Retina (tissue), 1 donor: ENCODE data around the gene GIPC1.
"Not testable (repeated sequence)": the region's sequence is repeated elsewhere in the genome, so short reads cannot be mapped to it uniquely, and the experiment has no call there.

Experiments used
- DNase-seq: peaks from one replicate; pipeline ENCODE4 v3.0.0-alpha.2; 2016

Gene GIPC1

GRCh38 chr19:14517840-14518505, 22.0 kb upstream of the GIPC1 start, which contains the start of gene DNAJB1:
TSS of gene DNAJB1 (minus strand) at chr19:14518397. CDS start at chr19:14518349, 48 bp downstream.
- DNase-seq: peak; percentile 94

DNA sequence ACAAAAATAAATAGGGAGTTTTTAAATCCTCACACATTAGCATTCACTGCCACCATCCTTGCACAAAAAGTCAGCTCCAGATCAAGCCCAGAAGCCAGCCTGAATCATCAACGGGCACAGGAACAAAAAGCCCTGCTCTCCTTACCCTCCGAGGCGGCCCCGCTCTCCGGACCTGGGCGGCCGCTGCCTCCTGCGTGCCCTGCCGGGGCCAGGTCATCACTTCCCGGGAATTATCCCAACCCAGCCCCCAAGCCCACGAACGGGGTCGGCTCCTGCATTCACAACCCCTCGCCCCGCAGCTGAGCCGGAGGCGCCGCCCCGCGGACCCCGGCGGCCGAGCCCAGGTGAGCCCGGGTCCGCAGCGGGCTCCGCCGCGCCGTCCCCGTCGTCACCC, 21.5 kb upstream of the GIPC1 start:
- DNase-seq: peak; percentile 23

GRCh38 chr19:14516746-14517438, 21.0 kb upstream of the GIPC1 start:
- no peak for DNase-seq

DNA sequence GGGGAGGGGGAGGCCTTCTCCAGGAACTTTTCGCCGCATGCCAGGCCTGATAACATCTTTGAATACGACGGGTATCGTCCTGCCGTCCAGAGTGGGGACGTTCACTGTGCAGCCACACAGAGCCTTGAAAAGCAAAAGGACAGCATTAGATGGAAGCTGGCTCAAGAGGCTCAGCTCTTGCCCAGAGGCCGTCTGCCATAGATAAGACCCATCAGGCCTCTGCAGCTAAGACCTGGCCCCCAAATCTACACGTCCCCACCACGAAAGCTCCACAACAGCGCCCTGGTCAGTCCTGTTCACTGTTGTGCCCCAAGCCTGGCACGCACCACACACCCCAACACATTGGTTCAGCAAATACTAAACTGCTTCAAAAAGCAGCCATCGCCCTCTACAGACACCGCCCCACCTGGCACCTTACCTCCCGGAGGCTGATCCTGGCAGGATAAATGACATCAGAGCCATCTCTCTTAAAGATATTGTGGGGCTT, 20.2 kb upstream of the GIPC1 start:
- DNase-seq: no peak

DNA sequence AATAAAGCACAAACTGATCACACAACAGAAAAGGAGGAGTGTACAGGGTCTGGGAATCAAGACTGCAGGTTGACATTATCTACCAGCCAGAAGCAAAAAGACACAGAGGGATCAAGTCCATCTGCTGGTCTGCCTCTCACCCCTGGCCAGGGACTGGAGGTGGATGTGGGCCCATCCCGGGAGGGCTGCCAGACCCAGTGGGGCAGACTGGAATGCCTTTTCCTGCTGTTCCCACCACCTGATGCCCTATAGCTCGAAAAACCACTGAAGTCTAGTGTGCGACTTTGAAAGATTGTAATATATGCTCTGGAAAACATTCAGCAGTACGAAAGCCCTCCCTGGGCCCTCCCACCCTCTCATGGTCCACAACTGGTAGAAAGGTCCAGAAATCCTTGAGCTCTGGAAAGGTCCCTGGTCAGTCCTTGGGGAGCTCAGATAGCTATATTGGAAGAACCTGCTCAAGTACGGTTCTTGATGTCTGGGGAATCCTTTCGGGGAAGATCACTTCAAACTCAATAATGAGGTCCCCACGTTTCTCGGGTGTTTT, 19.6 kb upstream of the GIPC1 start:
- DNase-seq: no peak

GRCh38 chr19:14514215-14514863, 18.4 kb upstream of the GIPC1 start:
- DNase-seq: no peak

DNA sequence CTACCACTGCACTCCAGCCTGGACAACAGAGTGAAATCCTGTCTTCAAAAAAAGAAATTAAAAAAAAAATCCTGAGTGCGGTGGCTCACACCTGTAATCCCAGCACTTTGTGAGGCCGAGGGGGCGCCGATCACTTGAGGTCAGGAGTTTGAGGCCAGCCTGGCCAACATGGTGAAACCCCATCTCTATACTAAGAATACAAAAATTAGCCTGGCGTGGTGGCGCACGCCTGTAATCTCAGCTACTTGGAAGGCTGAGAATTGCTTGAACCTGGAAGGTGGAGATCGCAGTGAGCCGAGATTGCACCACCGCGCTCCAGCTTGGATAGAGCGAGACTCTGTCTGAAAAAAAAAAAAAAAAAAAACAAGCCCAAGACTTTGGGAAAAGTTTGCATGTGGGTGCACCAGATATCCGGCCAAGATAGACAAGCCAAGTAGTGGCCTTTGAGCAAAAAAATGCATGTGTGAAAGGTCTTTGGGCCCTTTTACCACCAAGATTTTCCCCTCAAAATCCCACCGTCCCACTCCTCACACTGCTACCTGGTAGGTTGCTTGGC, 16.6 kb upstream of the GIPC1 start:
- no peak for DNase-seq

DNA sequence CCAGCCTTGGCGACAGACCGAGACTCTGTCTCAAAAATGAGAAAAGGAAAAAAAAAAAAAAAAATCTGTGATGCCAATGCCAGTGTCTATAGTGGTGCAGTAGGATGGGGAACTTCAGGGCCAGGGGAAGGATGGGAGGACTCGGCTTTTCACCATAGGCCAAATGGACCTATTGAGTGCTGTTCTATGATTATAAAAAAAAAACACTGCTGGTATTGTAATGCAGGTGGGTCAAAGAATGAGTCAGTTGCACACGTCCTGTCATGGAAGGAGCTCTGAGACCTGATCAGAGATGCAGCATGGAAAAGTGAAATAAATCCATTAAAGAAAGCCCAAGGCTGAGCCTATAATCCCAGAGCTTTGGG, 15.3 kb upstream of the GIPC1 start:
- DNase-seq: no peak

GRCh38 chr19:14510311-14511228, 14.6 kb upstream of the GIPC1 start:
- DNase-seq: no peak

DNA sequence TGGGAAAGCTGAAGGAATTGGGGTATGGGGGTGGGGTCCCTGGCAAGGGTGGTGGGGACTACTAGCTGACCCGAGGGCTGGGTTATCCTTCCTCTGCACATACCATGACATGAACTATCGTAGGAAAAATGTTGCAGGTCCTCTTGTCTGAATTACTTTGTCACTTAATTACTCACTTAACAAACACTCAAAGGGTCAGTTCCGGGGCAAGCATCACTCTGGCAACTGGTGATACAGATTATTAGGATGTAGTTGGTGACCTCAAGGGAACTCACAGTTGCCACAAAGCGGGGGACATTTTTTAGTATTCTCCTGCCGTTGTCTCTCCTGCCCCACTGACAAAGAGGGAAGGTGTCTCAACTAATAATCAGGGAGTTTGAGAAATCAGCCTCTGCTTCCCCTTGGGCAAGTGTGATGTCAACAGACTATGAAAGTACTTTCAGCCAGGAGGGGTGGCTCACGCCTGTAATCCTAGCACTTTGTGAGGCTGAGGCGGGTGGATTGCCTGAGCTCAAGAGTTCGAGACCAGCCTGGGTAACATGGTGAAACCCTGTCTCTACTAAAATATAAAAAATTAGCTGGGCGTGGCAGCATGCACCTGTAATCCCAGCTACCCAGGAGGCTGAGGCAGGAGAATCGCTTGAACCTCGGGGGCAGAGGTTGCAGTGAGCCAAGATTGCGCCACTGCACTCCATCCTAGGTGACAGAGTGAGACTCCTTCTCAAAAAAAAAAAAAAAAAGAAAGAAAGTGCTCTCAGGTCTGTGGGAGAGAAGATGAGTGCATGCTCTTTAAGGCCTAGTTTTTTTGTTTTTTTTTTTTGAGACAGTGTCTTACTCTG, 12.0 kb upstream of the GIPC1 start:
- DNase-seq: no peak

- DNase-seq: peak; percentile 36
Measured at GRCh38 chr19:14505488-14506239, 9.7 kb upstream of the GIPC1 start.

DNA sequence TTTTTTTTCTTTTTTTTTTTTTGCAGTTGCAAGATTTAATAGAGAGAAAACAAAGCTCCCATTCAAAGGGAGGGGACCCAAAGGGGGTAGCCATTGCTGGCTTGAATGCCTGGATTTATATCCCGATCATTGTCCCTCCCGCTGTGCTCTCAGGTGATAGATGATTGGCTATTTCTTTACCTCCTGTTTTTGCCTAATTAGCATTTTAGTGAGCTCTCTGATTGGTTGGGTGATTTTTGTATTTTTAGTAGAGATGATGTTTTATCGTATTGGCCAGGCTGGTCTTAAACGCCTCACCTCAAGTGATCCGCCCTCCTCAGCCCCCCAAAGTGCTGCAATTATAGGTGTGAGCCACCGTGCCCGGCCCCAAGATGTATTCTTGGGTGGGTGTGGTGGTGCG, 8.6 kb upstream of the GIPC1 start:
- not testable (repeated sequence) for DNase-seq

DNA sequence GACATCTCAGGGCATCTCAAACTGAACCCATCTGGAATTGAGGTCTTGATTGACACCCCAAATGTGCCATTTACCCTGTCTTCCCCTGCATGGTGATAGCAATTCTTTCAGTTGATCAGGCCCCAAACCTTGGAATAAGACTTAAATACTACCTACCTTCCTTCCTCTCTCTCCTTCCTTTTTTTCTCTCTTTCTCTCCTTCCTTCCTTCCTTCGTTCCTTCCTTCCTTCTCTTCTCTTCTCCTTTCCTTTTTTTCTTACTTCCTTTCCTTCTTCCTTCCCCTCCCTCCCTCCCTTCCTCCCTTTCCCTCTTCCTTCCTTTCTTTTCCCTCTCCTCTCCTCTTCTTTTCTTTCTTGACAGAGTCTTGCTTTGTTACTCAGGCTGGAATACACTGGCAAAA, 7.4 kb upstream of the GIPC1 start:
- no peak for DNase-seq

- DNase-seq: no peak
Measured at GRCh38 chr19:14502334-14503092, 6.6 kb upstream of the GIPC1 start.

DNA sequence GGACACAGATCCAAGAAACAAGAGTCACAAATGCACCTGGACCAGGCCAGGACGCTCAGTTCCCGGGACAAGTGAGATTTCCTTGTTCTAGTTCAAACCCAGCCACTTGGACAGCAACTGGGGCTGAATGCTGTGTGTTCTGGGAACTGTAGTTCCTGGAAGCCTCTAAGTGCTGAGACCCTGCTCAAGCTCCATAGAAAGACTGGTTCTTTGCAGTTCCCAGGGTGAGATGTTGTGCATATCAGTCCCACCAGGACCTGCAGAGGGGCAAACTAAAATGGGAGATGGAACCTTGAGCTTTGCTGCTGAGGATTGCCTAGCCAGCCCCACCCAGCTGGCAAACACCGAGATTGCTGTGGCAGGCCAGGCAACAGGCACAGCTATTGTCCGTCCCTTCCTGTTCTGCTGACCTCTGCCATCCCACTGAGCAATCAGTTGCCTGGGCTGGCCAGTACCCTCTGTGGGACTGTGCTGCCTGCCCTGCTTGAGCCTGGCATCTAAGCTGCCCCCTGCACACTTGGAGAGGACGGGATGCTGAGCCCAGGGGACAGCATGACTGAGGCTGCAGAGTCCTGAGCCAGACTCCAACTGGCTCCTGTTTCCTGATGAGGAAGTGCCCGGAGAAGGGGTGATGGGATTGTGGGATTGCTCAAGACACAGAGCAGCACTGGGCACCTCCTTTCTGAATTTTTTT, 1.4 kb upstream of the GIPC1 start:
- no peak for DNase-seq

DNA sequence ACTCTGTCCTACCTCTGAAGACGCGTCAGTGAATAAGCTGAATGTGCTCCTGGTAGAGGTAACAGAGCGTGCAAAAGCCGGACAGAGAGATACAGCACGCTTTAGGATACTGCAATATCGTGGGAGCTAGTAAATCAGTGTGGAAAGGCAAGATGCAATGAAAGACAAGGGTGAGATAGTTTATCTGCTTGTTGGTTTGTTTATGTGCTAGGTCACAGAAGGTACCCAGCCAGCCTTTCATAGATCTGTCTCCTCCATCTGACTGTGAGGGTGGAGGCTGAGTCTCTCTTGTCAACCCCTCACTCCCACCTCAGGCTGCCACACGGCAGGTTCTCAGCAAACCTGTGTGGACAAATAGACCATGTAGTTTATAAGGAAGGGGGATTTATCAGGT, 904 bp upstream of the GIPC1 start:
- DNase-seq: no peak

GRCh38 chr19:14495672-14496028, 277 bp downstream of the GIPC1 start:
- no peak for DNase-seq

DNA sequence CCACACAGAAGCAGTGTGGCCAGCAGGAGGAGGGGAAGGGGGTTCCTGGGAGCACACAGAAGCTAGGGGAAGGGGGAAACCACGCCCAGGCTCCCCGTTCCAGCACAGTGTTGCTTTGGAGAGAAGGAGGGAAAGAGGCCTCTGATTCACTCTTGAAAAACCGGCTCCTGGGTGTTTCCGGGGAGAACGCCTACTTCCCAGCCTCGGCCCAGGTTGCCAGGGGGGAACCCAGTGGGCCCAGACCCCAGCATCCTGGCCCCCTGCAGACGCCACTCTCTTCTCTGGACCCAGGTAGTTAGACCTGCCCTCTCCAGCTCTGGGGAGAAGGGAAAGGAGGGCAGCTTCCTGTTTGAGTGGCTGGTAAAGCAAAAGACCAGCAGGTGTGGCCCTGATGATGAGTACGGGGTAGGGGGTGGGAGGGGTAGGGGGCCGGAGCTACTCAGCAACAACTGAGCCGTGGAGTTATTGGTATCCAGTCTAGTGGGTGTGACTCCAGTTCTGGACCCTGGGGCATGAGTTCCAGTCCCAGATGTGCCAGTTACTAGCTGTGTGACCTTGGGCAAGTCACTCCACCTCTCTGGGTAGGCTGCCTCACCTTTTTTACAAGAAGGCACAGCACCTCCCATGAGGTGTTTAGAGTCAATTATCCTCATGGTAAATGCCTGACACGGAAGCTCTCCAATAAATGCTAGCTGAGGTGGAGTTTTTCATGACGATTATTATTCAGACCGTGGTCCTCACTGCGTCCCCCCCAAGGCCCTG, 836 bp downstream of the GIPC1 start:
- DNase-seq: no peak
